Fibroblast of skin of abdomen (primary cell): Measurements from ENCODE around the gene CALD1.

Experiments used
- DNase-seq: peaks from one replicate; pipeline ENCODE4 v3.0.0-alpha.2; 2013

Gene CALD1

DNA sequence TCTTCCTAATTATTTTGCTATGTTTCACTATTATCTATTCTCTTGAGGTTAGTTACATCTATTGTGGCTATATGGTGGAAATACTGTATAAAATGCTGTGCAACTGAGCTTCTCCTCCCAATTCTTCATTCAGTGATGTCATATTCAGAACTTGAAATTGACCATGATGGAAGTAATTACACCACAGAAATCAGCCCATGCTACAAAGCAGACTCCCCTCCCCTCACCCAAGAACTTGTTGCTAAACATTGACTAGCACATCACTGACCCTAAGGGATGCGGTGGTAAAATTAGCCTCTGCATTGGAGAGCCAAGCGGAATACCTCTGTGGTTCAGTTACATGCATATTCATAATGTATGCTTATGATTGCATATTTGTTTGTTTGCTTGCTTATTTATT is 8.8 kb downstream of the CALD1 start:
- no peak for DNase-seq

DNA sequence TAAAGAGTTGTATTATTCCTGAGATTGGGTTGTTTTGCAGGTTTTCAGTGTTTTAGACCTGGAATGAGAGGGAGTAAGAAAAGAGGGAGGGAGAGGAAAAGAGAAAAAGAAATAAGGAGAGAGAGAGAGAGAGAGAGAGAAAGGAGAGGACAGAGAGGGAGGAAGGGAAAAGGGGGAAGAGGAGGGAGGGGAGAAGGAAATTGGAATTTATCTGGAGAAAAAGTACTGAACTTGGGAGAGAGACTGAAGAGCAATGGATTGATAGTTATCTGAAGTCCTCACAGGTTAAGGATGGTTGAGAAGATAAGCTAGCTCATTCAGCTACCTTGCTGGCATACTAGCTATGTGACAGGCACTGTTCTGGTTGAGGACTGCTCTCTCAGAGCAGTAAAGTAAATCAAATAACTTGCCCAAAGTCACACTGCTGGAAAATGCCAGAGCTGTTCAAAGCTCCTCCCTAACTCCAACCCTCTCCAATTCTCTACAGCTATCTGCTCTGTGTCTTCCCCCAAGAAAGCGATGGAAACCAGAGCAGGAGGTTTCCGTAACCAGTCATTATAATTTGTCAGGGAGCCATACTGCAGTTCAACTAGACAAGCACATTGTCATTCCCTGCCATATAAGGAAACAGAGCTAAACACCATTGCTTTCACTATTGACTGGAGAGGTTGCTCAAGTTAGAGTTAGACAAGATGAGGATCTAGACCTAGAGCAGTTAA is 10.7 kb downstream of the CALD1 start:
- peak; percentile 82 for DNase-seq

DNA sequence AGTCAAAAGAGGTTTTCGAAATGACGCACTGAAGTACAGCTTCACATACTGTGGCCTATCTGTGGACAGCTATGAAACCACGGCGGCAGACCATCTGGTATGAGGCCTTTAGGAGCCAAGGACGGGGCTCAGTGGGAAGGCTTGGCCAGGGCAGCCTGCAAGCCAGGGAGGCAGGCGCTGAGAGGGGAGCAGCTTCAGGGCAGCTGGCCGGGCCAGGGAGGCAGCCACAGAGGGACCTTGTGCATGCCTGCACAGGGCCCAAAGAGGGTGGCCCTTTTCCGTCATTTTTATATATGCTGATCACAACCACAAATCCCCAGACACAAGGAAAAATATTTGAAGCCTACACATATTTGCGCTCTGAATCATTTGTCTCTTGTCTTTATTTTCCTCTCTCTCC is 13.5 kb downstream of the CALD1 start:
- peak; percentile 91 for DNase-seq

DNA sequence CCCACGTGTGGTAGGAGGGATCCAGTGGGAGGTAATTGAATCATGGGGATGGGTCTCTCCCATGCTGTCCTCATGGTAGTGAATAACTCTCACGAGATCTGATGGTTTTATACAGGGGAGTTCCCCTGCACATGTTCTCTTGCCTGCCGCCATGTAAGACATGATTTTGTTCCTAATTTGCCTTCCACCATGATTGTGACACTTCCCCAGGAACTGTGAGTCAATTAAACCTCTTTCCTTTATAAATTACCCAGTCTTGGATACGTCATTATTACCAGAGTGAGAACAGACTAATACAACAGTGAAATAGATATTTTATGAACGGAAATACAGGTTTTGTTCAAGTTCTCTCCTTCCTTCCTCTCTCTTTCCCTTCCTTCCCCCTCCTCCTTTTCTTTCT is 15.8 kb downstream of the CALD1 start:
- DNase-seq: no peak

DNA sequence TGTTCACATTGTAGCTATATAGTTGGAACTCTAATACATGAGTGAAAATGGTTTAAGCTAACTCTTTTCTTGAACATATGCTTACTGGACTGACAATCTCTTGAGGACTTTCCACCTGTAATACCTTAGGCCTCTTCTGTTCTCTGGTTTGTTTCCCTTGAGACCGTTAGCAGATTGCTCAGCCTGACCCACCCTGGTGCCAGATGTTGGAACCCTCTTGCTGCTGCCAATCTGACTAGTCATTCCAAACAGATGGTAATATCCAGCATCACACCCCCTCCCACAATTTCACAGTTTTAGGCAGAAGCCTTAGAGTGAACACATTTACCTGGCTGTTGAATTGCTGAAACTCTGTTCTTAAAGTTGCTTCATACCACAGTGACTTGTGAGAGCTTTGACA is 18.7 kb downstream of the CALD1 start:
- no peak for DNase-seq

DNA sequence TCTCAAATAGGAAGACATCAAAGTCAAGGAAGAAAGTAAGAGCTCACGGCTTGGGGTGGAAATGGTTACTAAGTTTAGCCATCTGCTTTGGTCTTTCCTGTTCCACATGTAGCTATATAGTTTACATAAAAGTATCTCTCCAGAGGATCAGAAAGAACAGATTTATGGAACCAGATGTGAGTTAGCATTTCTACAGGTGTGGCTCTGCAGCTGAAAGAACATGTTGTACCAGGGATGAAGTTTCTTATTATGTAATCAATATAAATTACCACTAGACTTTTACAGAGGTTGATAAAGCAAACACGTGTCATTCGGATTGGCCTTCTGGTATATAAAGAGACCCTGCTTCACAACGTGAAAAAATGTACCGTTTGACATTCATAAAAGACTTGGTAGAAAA is 19.9 kb downstream of the CALD1 start:
- no peak for DNase-seq

DNA sequence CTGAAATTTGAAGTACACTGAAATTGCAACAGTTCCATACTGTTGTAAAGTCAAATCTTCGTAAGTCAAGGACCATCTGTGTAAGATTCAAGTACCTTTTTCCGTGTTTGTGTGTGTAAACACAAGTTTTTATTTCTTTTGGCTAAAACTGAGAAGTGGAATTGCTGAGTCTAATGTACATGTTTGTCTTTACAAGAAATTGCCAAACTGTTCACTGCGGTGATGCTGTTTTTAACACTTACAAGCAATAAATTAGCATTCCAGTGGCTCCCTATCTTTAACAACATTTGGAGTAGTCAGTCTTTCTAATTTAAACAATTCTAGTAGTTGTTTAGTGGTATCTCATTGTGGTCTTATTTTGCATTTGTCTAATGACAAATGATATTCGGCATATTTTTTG is 23.3 kb downstream of the CALD1 start:
- no peak for DNase-seq

DNA sequence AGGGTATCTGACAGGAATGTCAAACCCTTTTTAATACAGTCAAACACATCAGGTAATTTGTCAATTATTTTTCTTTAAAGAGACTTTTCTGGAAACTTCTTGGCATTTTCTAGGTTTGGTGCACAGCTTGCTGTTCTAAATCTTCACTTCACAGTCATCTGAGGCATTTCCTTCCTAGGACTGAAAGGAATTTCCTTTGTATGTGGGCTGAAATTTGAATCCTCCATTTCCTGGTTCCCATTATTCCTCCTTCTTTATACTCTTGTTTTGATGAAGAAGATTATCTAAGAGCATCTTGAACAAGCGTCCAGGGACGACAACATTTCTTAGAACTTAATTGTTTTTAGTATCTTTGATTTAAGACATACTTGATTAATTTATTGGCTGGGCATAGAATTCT is 24.9 kb downstream of the CALD1 start:
- peak; percentile 67 for DNase-seq

DNA sequence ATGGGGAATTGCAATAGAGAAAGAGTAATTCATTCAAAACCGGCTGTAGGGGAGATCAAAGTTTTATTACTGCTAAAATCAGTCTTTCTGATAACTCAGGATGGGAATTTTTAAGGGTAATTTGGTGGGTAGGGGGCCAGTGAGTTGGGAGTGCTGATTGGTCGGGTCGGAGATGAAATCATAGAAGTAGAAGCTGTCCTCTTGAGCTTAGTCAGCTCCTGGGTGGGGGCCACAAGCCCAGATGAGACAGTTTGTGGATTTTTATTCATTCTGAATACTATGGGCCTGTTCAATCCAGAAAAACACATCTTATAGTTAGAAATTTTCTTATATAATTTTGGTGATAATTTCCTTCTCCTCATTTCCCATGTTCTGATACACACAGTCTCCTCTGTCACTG is 25.4 kb downstream of the CALD1 start:
- no peak for DNase-seq

DNA sequence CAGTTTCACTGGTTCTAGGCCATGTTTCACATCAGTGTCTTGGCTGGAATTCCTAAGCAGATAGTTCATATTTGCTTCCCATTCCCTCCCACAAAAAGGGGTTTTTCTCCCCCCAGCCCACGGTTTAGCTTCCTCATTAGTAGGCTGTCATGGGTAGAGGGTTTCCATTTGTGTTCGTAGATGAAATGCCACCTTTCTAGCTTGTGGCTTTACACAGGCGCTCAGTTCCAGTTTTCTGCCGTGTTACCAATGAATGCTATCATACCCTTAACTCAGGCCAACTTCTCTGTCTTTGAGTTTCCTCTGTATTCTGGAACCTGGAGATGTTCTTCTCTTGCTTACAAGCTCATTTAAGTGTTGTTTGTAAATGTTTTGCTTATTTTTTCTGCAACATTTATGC is 26.8 kb downstream of the CALD1 start:
- no peak for DNase-seq

DNA sequence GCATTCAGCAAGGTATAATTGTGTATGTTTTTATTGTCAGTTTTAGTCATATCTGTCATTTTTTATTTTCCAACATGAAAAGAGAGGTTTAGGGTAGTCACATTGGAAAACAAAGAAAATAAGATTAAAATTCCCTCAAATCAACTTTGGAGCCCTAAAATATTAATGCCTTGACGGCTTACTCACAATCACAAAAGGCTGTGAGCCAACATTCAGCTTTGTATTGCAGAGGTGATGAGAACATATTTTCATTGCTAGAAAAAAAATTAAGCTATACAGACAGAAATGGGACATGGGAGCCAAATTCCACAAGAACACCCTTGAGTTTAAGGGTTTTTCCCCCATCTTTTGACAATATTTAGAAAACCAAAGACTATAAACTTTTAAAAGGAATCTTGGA is 30.2 kb downstream of the CALD1 start:
- peak; percentile 31 for DNase-seq

DNA sequence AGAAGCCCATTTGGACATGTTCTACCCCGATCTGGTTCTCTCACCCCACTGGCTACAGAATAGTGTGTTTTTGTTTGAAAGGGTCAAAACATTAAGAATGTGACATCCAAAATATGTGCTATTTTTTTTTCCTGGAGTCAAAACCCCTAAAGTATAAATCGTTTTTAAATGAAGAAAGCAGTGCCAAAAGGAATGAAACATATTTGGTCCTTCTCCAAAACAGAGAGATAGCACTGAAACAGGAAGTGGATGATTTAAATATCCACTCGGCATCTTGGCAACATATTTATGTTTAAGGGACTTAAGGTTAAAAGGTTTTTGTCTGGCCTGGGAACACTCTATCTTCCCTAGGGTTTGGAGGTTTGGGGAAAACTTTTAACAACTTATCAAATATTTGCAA is 32.3 kb downstream of the CALD1 start:
- peak; percentile 62 for DNase-seq

DNA sequence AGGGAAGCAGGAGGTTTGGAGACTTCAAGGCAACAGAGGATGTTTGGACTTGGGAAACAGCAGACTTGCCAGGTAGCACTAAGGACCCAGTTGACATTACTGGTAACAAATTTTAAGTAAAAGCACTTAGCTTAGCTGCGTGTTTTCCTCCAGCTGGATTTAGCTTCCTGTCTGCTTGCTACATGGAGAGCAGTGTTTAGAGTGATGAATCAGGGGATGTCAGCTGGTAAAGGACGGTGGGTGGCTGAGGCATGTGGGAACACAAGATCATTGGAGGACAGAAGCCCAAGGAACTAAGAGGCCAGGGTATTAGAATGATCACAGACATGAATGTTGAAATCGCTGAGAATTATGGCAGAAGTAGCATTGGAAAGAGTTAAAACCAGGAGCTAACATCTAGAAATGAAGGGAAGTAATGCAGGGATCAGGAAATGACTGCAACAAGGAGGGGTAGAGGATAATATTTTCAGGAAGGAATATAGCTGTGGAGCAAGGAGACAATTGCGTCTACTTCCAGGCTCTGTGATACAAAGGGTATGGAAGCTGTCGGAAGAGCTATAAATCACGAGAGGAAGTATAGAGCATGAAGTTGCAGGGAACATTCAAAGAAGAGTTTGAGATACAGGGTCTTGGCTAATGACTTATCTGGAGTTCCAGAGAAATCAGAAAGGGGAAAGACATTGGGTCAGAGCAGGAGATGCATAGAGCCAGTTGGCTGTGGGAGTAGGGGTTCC is 34.4 kb downstream of the CALD1 start:
- DNase-seq: peak; percentile 64

DNA sequence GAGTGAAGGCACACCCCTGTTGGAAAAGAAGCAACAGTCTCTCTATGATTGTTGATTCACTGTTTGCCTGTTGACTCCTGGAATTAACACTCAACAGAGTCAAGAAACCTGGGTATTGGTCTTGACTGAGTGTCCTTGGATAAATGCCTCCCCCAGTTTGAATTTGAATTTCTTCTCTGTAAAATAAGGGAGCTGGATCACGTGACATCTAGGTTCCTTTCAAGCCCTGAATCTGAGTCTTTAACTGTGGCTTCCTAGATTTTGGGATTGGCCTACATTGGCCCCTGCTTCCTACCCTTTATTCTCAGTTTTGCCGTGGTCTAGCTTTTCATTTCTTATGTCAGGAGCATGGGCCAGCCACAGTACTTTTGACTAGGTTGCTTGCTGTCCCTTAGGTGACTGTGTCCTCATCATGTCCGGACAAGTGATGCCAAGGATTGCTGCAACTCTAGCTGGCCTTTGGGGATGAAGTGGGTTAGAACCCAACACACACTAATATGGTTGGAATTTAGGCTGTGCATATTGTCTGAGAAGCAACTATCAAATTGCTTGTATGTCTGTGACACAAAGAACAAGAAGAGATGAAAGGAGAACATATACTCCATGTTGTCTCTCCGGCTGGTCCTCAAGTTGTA is 35.4 kb downstream of the CALD1 start:
- DNase-seq: no peak

DNA sequence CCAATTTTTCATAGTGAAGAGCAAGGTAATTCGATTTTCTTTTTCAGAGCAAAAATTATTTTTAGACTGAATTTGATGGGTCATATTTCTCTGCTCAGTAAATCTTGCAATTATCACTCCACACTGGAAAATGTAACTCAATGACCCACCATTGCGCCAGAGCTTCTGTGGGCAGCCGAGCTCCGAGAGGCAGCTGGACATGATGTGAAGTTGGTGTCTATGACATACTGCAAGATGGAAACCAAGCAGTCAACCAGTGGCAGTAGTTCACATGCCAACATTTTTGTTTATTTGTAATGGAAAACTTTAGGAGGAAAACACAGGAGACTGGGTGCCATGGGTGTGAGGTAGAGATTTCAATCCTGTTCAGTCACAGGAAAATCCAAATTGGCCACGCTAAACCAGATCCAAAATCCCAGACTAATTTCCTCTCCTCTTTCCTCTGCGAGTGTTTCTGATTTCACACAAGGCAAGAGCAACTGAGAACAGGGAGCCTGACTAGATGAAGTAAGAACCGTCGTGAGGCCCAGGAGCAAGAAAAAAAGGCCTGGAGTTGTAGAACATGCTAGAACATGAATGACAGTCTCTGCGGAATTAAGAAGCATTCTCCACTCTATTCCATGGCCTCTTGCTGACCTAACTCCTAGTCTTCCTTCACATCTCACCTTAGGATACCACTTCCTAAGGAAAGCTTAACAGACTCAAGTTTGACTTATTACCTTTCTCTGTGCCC is 39.3 kb downstream of the CALD1 start:
- no peak for DNase-seq

DNA sequence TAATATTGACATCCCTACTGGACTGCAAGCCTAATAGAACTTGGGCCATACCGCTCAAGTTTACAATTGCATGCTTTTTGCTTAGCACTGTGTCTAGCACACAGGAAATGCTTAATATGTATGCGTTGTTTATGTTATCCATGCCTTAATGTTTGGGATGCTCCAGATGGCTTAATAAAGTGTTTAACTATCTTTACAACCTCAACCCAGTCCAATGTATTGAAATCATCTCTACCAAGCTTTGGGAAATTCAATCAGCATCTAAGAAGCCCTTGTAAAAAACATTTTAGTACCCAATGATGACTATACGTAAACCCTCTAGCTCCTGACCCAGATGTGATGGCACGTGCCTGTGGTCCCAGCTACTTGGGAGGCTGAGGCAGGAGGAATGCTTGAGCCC is 40.0 kb downstream of the CALD1 start:
- DNase-seq: no peak

DNA sequence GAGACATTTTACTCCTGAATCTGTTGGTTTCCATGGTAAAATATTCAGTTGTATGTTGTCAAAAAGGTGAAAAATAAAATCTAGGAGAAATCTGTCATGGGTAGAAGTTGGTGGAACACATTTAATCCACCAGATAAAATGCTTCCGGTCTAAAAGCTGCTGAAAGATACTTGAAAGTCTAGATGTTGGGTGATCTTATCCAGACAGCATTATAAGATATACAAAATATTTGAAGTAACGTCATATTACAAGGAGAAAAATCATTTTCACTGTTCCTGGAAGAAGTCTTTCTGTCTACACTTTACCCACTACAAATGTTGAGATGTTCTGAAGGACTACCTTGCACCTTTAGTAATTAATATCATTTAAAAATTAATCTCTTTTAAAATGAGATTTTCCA is 40.9 kb downstream of the CALD1 start:
- no peak for DNase-seq

DNA sequence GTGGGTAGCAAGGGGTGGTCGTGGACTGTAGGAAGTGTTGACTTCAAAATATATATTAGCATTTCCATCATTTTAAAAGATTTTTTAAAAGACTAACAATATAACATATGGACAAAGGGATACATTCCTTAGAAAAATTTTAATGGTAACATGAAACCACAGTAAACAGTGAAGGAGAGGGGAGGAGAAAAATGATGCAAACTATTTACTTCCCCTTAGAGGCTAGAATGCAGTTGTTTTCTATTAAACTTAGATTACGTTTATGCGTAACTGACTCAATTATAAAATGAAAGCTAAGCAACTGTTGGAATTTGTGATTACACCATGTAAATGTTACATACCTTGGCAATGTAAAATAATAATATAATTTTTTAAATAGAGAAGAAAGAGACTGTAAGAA is 41.3 kb downstream of the CALD1 start:
- DNase-seq: no peak

DNA sequence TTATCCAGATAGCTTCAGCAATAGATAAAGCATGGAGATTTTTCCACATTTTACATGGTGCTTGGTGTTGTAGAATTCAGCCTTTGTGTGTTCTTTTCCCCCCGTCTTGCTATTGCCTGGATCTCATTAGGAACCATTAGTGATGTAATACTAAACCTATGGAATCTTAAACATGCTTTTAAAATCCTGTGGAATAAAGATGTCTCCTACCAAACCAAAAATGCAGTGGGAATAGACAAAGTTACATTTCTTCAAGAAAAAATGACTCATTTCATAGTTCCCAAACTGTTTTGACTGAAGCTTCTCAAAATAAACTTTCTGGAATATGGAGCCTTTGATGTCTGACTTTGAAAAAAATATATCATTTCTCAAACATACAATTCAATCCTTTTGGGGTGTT is 44.0 kb downstream of the CALD1 start:
- DNase-seq: peak; percentile 95

DNA sequence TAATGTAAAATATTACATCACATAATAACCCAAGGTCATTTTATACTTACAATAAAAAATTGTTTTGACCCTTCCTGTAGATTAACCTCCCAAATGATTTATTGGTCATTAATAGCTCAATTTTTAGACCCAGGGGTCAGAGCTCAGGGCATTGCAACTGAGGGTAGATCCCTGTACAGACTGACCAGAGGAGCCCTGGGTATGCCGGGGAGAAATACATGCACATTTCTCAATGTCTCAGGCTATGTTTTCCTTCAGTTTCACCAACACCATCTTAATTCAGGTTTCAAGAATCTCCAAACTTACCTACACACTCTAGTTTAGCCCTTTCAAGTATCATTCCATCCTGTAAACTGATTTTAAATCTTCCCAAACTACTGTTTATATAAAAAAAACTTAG is 46.2 kb downstream of the CALD1 start:
- no peak for DNase-seq

DNA sequence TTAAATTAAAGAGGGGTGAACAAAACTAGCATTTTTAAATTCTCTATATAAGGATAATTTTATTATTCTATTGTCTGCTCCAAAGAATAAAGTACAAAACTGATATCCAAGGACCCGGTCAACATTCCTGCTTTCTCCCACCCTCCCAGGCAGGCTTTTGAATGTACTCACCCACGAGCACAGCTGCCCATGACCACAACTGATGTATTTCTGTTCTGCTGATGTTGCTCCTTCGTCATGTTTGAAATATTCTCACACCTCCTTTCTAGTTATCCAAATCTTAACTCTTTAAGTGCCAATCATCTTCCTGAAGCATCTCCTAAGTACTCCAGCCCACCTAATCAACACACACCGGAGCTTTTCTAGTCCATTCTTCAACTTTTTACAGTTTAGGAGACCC is 46.7 kb downstream of the CALD1 start:
- peak; percentile 89 for DNase-seq

DNA sequence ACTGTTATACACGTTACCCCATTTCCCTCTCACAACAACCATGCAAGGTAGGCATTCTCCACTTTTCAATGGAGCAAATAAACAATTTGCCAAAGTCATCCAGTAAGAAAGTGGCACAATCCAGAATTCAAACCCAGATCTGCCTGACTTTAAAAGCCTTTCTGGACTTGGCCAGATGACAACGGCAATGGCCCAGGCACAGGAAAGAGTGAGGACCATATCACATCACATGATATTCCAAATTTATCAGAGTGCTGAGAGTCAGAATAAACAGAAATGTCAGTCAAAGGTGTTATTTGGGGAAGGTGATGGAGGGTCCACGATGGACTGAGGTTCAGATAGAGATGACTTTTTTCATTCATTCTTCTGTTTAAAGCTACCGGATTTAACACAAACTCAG is 48.0 kb downstream of the CALD1 start:
- DNase-seq: no peak

DNA sequence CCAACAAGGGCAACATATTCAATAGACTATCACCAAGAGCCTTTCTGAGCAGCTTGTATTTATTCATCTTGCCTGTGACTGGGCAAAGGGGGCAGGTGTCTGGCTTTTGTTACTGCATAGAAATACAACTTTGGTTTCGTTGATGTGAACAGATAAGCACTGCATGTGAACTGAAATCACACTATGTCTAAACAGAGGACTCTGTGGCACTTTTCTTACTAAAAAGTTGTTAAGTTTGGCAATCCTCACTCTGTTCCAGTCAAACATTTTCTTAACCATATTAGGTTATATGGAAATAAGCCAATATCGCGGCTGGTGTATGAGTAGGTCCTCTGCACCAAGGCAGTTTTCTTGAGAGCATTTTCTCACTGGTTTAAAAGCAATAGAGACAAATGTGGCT is 48.5 kb downstream of the CALD1 start:
- DNase-seq: peak; percentile 87
